Jurkat, Clone E6-1 (cell line): ENCODE measurements around the gene SMYD3.
"Not testable (repeated sequence)": the region's sequence is repeated elsewhere in the genome, so short reads cannot be mapped to it uniquely, and the experiment has no call there.

Source experiments
- DNase-seq: peaks from one replicate; pipeline ENCODE4 v3.0.0-alpha.2; 2011; ENCODE audit warnings: low read depth, low spot score
- H3K4me3 ChIP-seq: 2 replicates; pipeline ENCODE4 v1.5.1; 2011; ENCODE audit warnings: mild to moderate bottlenecking, low read length, control low read depth, moderate library complexity

Gene SMYD3

DNA sequence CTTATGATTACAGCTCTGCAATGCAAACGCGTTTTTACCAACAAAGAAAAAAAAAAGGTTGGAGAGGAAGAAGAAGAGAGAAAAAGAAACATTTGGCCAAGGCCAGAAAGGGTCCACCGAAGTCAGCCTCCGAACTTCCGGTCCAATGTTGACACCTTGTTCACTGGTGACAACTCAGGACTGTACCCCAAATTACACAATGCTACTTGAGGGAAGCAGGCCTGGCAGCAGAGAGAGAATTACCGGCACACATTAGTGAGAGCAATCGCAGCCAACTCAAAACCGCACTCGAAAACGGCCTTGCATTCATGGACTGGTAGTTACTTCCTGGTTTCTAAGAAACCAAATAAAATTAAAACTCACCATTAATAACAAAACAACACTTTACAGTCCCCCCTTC is 699.8 kb downstream of the SMYD3 start:
- no peak overlapping the region for H3K4me3 ChIP-seq
- no peak for DNase-seq

- no peak for DNase-seq
Observed at GRCh38 chr1:245805532-245805931, 701.5 kb downstream of the SMYD3 start.

DNA sequence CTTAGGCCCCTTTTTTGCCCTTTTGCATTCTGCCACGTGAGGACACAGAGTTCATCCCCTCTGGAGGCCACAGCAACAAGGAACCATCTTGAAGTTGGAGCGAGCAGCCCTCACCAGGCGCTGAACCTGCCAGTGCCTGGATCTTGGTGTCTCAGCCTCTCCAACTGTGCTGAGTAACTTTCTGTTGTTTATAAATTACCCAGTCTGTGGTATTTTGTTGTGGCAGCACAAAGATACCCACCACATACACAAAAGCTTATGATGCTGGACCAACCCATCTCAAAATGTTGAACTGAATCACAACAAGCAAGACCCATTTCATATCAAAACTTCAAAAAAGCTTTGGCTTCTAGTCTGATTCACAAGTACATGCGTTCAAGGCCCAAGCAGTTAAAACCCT is 702.4 kb downstream of the SMYD3 start:
- no peak overlapping the region for H3K4me3 ChIP-seq
- no peak for DNase-seq

More at GRCh38 chr1:245805532-245805931, 701.5 kb downstream of the SMYD3 start:
- no peak overlapping the region for H3K4me3 ChIP-seq

- H3K4me3 ChIP-seq = no peak overlapping the region
- no peak for DNase-seq
Observed at GRCh38 chr1:245803666-245804037, 703.4 kb downstream of the SMYD3 start.

DNA sequence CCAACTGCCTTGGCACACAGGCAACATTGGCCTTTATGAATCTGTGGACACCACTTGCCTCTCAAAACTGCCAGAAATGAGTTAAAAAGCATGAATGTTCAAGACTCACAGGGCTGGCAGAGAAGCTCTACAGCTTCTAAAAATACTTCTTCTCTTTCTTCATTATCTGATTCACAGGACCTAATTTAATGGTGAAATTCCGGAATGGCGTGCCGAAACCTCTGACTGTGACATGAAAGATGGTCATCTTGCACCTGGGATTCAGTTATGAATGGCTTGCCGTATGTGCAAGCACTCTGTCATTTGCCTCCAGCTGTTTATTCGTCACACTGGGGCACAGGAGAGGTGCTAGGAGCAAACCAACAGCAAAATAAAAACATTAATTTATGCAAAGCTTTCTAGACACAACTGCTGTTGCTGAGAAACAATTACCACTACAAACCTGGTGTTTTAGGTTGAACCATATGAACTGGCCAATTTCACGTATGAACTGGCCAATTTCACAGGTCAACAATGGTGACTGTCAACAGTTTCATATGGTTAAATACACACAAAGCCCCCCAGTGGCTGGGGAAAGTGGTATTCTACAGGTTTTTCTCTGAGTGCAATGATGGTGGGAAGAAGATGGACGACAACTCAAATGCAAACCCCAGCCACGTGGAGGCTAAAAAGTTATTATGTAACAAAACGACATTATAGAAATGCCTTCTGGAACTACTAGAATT is 704.0 kb downstream of the SMYD3 start:
- DNase-seq = no peak
- H3K4me3 ChIP-seq = no peak overlapping the region

- no peak for DNase-seq
Observed at GRCh38 chr1:245800901-245801605, 706.0 kb downstream of the SMYD3 start.

GRCh38 chr1:245798349-245798711 is 708.7 kb downstream of the SMYD3 start:
- DNase-seq = no peak
- no peak overlapping the region for H3K4me3 ChIP-seq

More at GRCh38 chr1:245800901-245801605, 706.0 kb downstream of the SMYD3 start:
- no peak overlapping the region for H3K4me3 ChIP-seq

GRCh38 chr1:245797592-245798348 is 709.3 kb downstream of the SMYD3 start:
- H3K4me3 ChIP-seq = no peak overlapping the region
- DNase-seq = peak; percentile 49

DNA sequence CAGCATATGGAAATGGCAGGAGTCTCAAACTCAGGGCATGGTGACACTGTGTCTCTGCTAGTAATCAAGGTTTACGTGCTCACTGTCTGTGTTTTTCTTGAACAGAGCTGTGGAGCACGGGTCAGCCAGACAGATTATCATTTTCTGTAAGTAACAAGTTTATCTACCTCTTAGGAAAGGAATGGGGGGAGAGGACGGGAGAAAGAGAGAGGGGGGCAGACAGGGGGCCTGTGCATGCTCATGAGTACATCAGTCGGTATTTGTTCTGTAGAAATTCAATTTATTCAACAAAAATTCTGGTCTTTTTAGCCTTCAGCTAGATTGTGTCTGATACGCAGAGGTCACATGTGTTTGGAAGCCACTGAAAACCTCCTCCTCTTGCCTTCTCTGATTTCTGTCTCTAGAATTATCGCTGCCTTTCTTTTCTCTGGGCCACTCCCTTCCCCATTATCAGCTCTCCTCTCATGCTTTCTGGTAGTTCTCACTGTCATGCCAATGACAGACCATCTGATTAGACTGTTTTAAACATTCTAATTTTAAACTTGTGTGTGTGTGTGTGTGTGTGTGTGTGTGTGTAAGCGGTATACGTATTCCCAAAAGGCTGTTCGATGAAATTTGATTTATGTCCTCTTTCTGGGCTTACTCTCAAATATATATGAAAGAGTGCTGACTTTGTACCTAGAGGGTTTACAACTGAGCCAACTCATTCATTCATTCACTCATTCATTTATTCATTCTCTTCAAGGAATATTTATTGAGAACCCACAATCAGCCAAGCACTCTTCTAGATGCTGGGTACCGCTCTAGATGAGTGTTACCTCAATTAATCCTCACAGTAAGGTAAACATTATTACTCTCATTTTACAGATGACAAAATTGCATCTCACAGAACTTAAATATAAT is 715.4 kb downstream of the SMYD3 start:
- H3K4me3 ChIP-seq = no peak overlapping the region
- DNase-seq = no peak

GRCh38 chr1:245790441-245790840 is 716.6 kb downstream of the SMYD3 start:
- DNase-seq = no peak

DNA sequence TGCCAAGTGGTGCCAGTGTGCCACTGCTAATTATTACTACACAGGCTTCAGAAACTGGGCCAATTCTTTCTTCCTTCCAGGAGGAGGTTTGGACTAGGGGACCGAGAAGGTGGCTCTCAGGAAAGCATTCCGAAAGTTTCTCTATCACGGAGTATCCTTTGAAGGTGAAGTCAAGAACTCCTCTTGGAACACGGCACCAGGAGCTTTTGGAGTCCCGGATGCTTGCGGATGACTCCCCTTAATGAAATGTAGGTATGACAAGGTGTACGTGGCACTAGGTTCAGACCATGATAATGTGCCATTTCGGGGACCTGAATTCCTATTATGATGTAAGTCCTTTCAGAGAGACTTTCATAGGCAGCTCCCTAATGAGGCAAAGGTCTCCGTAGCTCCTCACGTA is 718.2 kb downstream of the SMYD3 start:
- DNase-seq = no peak
- no peak overlapping the region for H3K4me3 ChIP-seq

More at GRCh38 chr1:245790441-245790840, 716.6 kb downstream of the SMYD3 start:
- no peak overlapping the region for H3K4me3 ChIP-seq

- H3K4me3 ChIP-seq = no peak overlapping the region
- no peak for DNase-seq
Observed at GRCh38 chr1:245788269-245788668, 718.8 kb downstream of the SMYD3 start.

DNA sequence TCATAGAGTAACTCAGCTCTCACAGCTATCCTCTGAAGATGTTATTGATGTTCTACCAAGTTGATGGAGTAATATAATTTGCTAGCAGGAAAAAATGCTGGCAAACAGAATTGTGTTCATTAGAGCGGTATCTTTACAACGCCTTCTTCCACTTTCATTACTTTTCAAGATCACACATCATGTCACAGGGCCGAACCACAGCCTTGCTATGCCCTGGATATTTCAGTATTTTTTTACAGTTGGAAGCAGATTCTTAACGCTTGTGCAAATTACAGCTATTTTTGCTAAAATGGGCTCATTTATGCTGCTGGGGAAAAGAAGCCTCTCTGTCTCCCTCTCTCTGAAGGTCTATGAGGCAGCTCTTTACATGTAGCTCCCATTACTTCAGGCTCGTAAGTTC is 720.1 kb downstream of the SMYD3 start:
- no peak for DNase-seq
- H3K4me3 ChIP-seq = no peak overlapping the region

DNA sequence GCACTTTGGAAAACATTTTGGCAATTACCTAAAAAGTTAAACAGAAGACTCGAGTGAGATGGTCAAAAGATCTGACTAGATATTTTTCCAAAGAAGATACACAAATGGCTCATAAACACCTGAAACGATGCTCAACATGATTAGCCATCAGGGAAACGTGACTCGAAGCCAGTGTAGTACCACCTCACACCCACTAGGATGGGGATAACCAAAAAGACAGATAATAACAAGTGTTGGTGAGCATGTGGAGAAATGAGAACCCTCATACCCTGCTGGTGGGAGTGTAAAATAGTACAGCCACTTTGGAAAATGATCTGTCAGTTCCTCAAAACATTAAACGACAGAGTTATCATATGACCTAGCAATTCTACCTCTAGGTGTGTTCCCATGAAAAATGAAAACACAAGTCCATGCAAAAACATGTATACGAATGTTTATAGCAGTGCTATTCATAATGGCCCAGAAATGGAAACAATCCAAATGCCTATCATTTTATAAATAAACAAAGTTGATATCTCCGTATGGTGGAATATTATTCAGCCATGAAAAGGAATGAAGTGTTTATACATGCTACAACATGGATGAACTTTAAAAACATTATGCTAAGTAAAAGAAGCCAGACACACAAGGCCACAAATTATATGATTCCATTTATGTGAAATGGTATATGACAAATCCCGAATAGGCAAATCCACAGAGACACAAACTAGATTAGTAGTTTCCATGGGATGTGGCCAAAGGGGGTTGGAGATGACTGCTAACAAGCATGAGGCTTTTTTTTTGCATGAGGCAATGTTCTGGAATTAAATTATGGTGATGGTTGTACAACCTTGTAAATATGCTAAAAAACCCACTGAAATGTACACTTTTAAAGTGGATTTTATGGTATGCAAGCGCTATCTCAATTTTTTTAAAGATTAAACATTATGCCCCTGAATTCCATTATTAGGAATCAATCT is 727.0 kb downstream of the SMYD3 start:
- H3K4me3 ChIP-seq = no peak overlapping the region
- no peak for DNase-seq

- no peak for DNase-seq
- H3K4me3 ChIP-seq = no peak overlapping the region
Observed at GRCh38 chr1:245777752-245778151, 729.3 kb downstream of the SMYD3 start.

DNA sequence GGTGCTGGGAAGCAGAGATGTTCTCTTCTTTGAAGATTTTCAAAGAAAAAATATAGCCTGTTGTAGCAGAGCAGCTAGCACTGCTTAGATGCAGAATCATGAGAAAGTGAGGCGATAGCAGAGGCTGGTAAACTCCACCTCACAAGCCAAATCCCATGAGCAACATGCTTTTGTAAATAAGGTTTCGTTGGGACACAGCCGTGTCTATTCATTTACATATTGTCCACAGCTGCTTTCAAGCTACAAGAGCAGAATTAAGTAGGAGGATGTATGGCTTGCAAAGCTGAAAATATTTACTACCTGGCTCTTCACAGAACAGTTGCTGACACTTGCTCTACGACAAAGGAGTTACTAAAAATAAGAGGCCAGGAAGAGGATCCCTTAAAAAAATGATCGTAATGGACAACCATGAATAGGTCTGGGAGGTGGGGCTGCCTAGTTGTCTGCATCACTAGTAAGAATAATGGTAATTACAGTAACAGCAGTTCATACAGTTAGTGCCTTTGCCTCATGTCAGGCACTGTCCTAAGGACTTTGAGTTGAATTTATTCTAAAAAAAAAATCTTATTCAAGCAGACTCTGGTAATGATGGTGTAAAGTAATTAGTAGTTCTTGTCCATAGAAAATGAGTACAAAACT is 730.3 kb downstream of the SMYD3 start:
- H3K4me3 ChIP-seq = no peak overlapping the region
- no peak for DNase-seq

DNA sequence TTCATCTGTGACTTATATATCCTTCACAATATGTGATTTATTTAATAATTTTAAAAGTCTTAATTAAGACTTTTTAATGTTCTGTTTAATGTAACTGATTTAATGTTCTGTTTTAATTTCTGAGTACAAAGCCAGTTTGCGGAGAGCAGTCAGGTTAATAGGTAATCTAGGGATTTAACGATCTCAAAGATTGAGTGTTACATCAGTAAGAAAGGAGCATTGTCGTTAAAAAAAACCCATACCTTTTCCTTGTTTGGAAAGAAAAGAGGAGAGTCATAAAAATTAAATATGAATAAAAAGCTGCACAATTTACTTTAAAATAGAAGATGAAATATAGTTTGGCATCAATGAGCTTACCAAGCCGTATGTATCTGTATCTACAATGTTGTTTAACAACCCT is 730.9 kb downstream of the SMYD3 start:
- H3K4me3 ChIP-seq = no peak overlapping the region
- DNase-seq = no peak

GRCh38 chr1:245774931-245775330 is 732.1 kb downstream of the SMYD3 start:
- not testable (repeated sequence) for DNase-seq

More at GRCh38 chr1:245774931-245775330, 732.1 kb downstream of the SMYD3 start:
- H3K4me3 ChIP-seq = not testable (repeated sequence)
